GM04504 (cell line): ENCODE data around the gene FKBP15.
"Not testable (repeated sequence)": the region's sequence is repeated elsewhere in the genome, so short reads cannot be mapped to it uniquely, and the experiment has no call there.

Source experiments
- DNase-seq: peaks from one replicate; pipeline ENCODE4 v3.0.0-alpha.2; 2012; ENCODE audit warnings: low read depth

Gene FKBP15

DNA sequence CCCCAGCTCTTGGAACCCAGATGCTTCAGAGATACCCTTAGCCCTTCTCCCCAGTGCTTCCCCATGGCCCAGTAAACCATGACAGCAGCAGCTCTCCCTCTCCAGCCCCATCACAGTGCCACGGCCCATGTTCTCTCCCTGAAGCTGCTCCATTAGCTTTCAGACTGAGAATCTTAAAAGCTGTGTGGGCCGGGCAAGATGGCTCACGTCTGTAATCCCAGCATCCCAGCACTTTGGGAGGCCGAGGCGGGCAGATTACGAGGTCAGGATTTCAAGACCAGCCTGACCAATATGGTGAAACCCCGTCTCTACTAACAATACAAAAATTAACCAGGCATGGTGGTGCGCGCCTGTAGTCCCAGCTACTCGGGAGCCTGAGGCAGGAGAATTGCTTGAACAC lies 71.5 kb downstream of the FKBP15 start:
- not testable (repeated sequence) for DNase-seq

DNA sequence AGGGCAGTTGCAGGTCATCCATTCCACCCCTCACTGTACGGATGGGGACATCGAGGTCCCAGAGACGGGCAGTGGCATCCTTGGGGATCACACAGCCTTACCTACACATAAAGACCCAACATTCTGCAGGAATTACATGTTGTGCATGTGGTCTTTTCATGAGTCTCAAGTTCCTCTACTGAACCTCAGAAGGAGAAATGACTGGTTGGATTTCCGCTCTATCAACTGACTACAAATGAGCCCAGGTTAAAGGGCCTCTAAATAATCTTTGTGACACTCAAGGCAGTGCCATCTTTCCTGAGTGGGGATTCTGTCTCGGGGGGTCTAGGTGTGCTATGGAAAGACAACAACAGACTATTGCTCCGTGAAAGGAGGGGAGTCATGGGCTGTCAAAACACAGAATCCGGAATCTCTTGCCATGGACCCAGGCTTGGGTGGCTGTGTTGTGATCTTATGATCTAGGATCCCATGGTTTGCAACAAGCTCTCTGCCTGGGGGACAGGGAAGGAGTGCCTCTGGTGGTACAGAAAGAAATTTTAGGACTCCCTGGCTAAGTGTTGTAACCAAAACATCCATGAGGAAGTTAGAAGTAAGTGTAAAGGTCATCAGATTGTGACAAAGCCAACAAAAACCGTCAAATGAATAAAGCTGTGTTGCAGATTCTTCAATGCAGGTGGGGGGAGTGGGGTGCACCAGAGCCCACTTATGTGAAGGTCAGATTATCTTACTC lies 72.1 kb downstream of the FKBP15 start:
- DNase-seq, result no peak

DNA sequence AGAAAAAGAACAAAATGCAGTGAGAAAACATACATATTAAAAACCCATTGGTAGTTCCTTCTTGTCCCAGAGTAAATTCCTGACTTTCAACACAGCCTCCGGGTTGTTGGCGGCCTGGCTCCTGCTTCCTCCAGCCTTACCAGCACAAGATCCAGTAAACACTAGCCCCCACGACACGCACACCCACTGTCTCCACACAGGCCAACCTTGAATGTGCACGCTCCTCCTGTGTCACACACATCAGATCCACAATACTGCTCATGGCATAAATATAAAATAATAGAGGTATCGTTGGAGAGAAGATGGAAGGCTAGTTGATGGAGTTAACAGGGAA lies 72.7 kb downstream of the FKBP15 start:
- no peak for DNase-seq

DNA sequence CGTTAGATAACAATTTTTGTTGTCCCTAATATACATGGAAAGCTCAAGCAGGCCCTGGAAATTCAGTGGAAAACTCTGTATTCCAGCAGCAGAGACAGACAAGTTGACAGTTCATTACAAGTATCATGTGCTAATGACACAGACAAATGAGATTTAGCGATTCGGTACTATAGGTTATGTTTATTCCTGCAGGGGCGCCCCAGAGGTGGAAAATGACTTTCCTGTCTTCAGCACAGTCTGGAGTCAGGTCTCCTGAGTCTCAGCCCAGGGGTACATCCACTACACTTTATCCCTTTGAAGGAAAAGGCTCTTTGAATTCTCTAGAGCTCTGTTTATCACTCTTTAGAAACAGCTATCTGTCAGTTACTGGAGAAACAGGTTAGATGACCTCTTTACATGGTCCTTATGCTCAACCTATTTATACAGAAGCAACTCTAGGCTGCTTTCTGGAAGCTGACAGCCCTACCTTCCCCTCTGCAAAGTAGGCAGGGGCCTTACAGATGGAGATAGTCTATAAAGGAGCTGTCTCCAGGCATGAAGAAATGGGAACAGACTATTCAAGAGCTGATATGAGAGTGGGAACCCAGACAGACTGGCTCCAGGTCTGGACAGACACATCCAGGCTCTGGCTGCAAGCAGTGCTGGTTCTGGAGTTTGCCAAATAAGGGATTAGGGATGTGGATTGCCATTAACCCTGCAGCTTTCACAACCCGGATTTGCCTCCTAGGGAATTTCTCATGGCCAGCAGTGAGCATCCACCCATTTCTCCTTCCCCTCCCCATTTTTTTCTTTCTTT lies 77.4 kb downstream of the FKBP15 start:
- DNase-seq, result no peak

DNA sequence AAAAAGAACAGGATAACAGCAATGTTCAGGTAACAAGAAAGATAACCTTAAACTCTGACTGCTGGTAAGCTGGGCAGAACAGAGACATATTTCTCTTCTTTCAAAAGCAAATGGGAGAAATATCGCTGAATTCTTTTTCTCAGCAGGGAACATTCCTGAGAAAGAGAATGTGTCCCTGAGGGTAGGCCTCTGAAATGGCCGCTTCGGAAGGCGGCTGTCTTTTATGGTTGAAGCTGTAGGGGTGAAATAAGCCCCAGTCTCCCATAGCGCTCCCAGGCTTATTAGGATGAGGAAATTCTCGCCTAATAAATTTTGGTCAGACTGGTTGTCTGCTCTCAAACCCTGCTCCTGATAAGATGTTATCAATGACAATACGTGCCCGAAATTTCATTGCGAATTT lies 80.2 kb downstream of the FKBP15 start:
- not testable (repeated sequence) for DNase-seq

DNA sequence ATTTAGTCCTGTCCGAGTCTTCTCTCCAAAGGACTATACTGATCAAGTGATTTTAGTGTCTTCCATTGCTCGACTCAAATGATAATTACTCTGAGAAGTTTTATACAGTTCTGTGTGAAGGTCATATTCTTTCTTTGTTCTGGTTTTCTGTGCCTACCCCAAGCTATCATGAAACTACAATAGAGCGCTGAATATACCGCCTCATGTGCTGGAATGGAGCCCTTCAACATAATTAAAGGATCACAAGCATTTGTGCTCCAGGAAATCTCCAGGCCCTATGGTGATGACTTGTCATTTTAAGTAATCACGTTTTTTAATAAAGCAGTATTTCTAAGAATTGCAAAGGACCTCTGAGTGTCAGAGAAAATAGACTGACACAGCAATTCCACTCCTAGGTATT lies 81.1 kb downstream of the FKBP15 start:
- DNase-seq, result no peak

DNA sequence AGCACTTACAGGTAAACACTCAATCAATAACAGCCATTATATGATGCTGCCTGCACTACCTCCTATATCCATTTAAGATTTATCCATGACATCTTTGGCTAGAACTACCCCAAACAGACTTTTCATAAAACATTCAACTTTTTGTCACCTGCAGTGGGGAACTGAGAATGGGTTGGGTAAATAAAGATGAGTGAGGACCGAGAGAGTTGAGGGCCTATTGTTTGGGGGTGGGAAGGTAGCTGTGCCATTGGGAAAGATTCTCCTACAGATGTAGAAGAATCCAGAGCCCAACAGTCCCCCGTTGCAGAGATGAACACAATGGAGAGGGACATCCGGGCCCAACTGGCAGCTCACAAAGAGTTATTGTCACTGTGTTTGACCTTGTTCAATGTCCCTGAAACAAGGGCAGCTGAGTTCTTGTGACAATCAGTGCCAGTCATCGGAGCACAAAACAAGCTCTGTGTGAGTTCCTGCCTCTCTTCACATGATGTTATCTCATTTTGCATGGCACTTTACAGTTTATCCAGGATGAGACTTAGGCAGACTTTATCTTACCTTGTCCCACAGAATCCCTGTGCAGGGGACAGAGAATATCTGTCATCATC lies 81.8 kb downstream of the FKBP15 start:
- DNase-seq, result no peak

DNA sequence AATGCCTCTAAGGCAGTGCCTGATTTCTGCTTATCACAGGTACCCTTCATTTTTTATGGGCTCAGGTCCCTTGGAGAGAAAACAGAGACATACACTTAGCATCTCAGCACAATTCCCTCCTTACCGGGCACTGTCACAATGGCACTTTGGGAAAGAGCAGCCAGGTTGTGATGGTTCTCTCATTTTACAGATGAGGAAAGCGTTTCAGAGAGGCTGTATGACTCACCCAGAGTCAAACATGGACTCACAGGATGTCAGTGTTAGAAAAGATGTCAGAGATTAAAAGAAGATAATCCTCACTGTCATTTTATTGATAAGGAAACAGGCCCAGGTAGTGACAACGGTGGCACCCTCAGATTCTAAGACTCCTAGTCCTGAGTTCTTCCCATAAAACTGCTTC lies 82.3 kb downstream of the FKBP15 start:
- DNase-seq, result no peak

DNA sequence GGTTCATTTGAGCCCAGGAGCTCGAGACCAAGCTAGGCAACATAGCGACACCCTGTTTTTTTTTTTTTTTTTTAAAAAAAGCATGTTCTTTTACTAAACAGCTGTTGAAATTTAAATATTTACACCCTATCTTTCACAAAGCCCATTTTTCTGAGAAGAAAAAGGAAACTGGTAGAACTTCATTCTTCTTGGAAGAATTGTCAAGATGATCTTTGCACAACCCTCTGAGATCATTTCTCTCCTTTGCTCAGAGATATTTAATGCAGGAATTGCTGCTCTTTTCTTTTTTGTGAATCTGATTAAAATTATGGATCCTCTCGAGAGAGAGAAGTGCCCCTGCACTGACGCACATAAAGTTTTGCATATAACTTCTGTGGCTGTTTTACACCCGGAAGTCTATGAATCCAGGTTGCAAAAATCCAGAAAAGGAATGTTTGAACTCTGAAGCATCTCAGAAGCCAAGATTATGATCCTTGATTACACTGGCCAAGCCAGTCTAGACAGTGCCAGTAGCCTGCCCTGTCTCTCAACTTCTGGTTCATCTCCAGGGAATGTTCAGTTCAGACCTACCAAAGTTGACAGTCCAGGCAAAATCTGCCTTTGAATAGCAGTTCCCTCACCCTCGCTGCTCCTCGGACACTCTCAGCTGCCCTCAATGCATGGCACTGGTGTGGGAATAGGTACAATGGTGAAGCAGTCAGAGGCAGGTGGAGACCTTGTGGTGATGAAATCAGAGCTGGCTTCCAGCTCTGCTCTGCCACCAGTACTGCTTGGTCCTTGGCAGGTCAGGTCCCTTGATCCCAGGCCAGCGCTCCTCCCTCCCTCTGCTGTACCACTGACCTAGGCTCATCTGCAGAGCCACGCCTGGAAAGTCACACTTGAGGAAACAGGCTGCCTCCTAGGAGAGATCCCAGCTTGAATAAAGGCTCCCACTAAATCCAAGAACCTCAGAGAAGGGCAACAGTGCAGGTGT lies 83.6 kb downstream of the FKBP15 start:
- no peak for DNase-seq

DNA sequence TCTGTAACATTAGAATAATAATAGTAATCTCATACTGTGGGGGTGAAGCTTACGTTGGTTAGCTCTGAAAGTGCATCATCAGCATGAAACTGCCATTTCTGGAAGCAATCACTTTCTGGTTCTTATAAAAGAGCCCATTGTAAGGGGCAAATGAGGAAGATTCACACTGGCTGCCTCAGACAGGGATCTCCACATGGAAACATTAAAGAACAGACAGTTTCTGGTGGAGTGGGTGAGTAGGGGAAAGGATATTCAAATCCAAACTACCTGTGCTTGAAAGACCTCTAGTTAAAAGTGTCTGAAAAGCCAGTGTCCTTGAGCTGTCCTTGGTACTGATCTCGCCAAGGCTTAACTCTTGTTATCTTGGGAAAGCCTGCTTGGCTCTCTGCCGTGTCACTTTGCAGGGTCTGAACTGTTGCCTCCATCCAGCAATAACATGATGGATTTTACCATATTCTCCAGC lies 89.4 kb downstream of the FKBP15 start:
- no peak for DNase-seq

DNA sequence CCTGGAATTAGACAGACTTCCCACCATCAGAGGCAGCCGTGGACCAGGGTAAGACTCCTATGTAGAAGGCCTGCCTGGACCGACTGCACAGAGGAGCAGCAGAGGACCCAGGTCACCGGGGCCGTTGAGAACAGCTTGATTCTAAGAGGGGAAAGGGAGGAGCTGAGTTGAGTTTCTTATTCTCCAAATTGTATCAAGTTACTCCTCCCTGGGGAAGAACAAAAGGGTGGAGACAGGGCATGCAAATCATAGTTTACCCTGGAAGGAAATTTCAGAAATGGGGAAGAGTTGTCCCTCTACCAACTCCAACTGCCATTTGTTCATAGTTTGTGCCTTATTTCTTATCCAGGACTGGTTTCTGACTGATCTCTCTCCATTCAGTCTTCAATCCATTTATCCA lies 91.2 kb downstream of the FKBP15 start:
- DNase-seq, result no peak

DNA sequence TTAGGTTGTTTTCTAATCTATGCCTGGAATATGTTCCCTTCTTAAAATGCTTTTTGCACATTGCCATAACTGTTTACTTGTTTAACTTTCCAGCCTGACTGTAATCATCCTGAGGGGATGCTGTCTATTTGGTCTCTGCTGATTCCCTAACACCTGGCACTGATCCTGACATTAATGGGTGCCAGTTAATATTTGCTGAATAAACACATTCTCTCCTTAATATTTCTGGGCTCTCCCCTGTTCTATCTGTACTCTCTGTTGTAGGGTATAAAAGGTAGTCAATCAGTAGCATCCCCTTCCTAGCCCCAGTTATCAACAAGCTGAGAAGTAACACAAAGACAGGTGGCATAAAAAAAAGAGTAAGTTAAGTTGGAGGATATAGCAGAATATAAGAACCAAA lies 91.6 kb downstream of the FKBP15 start:
- DNase-seq, result no peak

DNA sequence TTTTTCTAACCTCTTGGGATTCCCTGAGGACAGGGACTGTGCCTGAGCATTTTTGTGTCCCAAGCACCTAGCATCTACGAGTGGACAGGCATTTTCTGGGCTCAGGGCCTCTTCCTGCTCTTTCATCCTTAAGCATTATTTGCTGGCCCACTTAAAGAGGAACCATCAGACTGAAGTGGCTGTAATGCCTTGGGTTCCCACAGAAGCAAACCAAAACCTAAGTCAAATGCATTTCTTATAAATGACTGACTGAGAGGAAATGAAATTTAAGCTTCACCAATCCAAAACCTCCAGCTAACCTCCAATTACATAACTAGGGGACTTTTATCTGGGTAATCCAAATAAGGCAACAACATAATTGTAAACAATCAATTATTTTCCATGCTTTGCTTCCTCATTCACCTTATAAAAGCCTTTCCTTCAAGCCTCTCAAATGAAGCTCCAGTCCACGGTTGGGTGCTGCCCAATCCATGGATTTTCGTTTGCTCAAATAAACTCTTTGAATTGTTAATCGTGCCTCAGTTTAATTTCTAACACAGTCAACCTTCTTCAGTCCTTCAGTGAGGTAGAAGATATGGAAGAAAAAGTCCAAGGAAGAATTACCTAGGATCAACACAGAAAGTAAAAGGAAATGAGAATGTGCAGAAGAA lies 95.6 kb downstream of the FKBP15 start:
- DNase-seq, result no peak

DNA sequence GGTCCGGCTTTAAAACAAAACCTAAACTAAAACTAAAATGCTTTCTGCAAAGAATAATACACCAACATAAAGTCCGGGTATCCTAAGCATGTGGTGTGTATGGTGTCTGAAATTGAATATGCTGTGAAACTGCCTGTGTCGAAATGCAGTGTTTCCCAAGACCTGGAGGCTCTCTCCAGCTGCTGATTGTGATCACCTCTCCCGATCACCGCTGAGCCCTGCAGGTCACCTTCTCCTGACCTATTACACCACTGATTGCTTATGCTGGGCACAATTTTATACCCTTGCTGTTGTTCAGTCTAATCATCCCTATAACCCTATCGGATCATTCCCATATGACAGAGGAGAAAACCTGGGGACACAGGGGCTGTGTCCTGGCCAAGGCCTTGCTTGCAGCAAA lies 102.2 kb downstream of the FKBP15 start:
- not testable (repeated sequence) for DNase-seq
